Endothelial cell of hepatic sinusoid (primary cell): ENCODE data around the gene FOXF1.

Experiments
- in situ Hi-C: cut with HindIII; loops from 2 replicates; pipeline ENCODE4 v1.10.0; 2017; ENCODE audit warnings: low sequenced_read_pairs

Gene FOXF1

DNA sequence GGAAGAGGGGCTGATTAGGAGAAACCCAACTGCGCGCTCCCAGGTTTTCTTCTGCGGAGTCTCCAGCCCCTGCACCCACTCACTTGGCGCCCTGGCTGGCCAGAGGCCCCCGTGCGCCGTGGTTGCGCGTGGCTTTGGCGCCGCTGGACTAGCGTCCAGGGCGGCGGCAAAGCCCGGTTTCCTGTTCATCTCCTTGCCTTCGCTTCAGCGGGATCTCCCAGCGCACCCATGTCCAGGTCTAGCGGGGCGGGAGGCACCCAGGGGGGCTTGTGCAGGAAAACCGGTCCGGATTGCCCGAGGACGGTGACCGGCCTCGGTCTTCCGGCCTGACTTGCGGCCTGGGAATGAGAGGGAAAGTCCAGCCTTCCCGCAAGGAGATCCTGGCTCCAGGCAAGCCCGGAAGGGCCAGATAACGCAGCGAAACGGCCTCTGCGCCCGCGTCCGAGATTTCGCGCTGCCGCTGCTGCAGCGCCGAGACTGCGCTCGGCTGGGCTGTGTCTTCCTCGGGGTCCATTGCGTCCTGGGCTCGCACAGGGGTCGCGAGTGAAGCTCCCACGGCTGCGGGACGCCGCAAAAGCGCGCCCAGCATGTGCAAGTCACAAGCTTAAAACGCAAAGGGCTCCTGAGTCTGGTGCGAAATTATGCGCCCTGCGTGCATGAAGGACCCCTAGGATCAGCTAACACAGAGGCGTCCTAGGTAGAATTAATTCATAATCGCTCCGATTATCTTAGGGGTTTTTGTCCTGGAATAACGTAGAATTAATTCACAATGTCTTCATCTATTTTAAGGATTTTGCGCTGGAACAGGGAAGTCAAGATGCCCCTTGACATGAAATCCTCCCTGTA lies 5.7 kb downstream of the FOXF1 start:
- in situ Hi-C loops: loop anchor here (5.0 kb wide), 3 partner anchors 124 to 444 kb away; no protein-coding TSS in a partner anchor

DNA sequence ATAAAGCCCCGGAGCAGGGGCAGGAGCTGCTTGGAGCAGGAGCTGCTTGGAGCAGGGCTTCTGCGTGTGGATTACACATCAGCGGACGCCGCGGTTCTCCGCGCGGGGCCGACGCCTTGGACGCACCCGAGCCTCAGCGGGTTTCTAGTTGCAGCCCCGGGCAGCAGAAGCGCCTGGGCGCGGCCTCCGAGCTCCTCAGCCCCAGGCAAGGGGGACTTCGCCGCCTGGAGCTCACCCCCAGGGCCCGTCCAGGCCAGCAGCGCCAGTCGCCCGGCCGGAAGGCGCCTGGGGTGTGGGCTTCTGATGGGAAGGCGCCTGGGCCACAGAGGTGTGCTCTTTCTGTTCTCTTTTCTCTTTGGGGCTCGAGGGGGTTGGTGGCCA lies 6.3 kb downstream of the FOXF1 start:
- in situ Hi-C loops: loop anchor here (5.0 kb wide), 3 partner anchors 124 to 444 kb away; no protein-coding TSS in a partner anchor

DNA sequence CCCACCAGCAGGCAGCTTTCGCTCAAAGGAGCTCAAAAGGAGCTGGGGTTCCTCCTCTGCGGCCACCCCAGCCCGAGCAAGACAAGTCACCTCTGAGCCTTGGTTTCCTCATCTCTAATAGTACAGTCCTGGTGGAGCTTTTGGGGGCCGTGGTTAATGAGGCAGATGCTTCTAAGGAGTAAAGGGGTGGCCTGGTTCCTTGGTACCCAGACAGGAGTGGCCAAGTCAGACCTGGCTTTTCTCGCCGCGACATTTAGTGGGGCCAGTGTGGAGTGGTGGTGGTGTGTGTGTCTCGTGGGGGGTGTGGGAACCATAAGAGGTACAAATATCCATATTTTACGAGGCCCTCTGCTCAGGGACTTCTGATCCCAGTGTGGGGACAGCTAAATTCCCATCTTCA lies 6.7 kb downstream of the FOXF1 start:
- in situ Hi-C loops: loop anchor here (5.0 kb wide), 3 partner anchors 125 to 445 kb away; no protein-coding TSS in a partner anchor

DNA sequence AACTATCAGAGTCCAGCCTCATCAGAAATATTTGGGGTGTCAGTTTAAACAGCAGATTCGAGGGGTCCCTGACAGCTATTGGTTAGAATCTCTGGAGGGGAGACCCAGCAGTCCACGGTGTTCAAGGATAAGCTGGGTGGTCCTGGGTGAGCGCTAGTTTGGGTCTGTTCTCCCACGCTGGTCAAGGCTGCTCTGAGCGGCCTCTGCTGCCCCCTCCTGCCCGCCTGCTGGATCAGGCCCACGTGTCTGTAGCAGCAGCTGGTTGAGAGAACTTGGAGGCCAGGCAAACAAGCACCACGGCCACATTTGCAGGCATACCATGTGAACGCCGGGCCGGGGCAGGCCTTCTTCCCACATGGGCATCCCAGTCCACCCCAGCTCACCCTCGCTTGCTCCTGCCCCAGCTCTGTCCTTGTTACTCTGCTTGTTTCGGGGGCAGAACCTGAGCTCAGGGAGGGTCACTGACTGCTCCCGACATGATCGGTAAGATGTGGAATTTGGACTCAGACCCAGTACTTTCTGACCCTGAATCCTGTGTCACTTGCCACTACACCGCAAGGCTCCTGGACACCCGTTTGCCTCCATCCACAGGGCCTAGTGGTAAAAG lies 7.4 kb downstream of the FOXF1 start:
- in situ Hi-C loops: loop anchor here (5.0 kb wide), 3 partner anchors 125 to 445 kb away; no protein-coding TSS in a partner anchor

DNA sequence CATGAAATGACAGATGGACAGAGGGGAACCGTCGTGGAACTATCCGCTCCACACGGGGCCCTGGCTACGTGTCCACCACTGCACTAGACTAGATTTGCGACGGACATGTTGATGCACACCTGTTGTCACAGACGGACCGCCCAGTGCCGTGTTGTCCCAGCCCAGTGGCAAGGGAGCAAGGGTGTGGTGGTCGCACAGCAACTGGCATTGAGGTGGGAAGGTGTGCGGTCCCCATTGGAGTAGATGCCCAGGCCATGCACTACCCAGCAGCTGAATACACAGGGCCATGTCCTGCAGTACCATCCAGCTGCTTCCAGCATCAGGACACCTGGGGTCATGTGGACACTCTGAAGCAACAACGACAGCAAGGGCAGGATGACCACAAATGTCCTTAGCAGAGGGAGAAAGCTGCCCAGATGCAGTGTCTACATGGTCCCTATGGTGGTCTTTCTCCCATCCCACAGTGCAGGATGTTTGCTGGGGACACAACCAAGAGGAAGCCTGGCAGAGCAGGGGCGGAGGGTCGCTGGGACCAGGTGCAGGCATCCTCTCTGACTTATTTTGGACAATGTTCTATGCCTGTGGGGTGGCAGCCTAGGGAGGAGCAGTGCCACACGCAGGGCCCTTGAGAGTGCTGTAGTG lies 8.8 kb downstream of the FOXF1 start:
- in situ Hi-C loops: loop anchor here (5.0 kb wide), 3 partner anchors 127 to 447 kb away; no protein-coding TSS in a partner anchor

DNA sequence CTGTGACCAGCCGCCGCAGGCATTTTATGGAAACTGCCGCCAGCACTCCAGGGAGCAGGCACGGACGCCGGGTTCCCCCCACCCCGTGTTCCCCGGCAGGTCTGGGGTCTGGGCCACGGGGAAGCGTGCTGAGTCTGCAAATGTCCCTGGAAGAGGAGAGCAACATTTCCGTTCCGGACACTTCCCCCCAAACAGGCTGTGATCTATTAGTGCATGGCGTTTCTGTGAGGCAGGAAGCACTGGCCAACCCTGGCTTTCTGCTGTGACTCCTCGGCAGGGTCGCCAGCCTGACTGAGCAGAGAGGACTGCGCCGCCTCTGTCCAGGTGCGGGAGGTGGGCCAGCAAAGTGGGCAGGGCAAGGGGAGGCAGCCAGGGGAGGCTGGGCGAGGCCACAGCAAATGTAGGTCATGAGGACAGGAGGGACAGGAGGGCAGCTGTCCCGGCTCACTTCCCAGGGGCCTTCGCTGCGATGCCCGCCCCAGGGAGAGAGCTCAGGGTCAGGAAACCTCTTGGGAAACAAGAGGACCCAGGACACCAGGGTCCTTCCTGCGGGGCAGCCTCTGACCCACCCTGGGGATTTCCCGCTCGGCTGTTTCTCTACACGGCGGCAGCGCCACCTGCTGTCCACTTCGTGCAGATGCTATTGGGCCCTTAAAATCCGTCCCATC lies 9.5 kb downstream of the FOXF1 start:
- in situ Hi-C loops: loop anchor here (5.0 kb wide), 3 partner anchors 127 to 447 kb away; no protein-coding TSS in a partner anchor

DNA sequence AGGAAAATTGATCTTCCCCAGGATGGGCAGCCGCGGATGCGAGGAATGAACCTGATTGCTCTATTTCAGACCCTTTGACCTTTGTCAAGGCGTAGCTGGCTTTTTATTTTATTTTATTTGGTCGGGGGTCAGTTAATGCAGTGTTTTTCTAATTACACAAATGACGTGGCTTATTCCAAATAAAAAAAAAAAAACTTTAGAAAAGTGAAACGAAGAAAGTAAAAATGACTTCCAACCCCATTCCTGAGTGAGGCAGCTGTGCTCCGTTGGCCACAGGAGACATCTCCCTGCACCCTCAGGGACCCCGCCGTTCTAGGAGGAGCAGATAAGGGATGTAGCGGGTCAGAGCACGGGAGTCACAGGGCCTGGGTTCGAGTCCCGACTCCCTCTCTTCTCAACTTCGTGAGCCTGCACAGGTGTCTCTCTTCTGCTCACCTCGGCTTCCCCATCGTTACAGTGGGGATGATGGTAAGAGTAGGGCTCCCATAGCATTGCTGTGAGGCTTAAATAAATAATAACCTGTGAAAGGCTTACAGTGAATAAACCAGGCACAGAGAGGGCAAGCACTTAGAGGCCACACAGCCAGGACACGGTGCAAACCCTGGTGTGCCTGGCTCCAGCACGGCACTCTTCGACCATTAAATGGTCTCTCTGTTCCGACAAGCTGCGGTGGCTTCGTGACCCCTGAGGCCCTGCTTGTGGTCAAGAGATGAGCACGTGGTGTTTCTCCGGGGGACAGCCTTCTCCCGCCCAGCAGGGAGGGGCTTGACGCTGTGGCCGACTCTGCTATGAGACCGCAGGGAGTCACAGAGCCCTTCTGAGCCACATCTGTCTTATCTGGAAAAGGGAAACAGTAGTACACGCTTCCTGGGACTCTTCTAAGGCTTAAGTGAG lies 10.2 kb downstream of the FOXF1 start:
- in situ Hi-C loops: no loop called here

DNA sequence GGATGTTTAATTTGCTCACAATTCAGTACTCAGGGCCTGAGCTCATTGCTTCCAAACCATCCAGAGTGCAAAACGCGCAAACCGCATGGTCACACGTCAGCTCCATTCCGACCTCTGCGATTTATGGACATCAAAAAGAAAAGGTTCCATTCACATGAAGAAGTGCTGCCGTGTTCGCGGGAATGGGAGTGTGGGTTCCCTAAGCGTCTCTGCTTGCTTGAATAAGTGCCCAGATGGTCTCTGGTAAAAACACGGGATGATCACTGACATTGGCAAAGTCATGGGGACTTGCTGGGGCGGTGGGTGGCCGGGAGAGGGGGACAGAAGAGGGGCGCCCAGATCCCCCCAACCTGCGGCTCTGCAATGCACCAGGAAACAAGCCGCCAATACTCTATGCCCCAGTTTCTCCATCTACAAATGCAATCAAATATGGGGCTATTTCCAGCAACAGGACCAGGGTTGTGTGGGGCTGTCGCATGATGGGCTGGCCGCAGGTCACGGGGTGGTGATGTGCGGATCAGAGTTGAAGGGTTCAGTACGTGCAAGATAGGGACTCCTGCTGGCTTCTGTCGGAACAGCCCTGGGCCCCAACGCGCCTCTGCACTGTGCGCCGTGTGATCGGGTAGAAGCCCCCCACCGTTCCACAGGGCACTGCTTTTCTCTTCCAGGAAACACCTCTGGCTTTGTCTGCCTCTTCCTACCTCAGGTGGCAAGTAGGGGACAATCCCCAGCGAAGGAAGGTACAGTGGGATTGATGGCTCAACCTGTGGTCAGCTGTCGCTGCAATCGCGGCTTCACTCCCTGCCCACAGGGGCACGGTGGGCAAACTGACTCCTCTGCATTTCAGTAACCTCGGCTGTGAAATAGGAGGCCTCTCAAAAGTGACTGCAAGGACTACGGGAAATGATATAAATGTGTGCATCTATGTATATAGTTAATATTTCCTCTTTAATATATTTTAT lies 11.2 kb downstream of the FOXF1 start:
- in situ Hi-C loops: no loop called here

DNA sequence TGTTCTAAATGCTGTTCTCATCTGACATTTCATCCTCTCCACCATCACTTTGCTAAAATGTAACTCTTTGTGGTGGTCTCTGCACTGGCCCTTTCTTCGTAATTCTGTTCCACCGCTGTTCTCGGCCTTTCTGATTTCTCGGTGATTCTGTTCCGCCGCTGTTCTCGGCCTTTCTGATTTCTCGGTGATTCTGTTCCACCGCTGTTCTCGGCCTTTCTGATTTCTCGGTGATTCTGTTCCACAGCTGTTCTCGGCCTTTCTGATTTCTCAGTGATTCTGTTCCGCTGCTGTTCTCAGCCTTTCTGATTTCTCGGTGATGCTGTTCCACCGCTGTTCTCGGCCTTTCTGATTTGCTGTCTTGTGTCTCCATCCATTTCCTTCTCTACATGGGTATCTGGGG lies 12.3 kb downstream of the FOXF1 start:
- in situ Hi-C loops: no loop called here

DNA sequence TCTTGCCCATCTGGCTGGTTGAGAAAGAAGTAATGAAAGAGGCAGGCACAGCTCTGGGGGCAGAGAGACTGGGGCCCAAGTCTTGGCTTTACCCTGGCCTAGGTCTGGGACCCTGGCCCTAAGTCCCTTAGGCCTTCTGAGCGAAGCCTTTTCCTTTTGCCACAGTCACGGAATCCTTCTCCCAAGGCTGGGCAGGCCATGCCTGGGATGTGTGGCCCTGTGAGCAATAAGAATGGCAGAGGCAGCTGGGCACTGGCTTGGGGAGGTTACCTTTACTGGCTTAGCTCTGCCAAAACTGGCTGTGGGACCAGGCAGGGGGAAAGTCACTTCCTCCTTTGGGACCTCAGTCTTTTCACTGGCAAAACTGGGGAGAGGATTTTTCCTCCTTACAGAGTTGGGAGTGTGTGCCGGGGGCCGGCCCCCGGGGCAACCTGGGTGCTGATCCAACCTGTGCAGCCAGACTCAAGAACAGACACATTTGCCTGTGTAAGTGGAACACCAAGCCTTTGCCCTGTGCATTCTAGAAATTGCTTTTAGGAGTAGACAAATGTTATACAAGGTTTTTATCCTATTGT lies 12.9 kb downstream of the FOXF1 start:
- in situ Hi-C loops: no loop called here

DNA sequence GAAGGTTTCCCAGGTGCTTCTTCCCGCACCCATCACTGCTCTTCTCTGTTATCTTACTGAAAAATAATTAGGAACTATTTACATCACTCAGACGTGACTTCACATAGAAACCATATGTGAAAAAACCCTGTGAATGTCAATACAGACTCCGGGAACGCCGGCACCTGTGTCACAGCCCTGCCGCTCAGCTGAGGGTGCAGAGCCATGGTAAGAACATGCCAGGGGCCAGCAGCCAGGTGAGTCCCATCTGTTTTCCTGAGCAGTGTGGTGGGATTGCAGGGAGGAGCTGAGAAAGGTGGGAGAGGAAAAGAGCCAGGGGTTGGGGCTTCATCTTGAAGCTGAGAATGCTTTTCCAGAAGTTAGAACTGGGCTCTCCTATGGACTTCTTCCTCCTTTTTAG lies 13.7 kb downstream of the FOXF1 start:
- in situ Hi-C loops: no loop called here

DNA sequence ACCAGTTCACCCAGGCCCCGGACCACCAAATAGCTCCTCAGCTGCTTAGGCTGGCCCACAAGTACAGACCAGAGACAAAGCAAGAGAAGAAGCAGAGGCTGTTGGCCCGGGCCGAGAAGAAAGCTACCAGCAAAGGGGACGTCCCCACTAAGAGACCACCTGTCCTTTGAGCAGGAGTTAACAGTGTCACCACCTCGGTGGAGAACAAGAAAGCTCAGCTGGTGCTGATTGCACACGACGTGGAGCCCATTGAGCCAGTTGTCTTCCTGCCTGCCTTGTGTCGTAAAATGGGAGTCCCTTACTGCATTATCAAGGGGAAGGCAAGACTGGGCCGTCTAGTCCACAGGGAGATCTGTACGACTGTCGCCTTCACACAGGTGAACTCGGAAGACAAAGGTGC lies 15.4 kb downstream of the FOXF1 start:
- in situ Hi-C loops: no loop called here

DNA sequence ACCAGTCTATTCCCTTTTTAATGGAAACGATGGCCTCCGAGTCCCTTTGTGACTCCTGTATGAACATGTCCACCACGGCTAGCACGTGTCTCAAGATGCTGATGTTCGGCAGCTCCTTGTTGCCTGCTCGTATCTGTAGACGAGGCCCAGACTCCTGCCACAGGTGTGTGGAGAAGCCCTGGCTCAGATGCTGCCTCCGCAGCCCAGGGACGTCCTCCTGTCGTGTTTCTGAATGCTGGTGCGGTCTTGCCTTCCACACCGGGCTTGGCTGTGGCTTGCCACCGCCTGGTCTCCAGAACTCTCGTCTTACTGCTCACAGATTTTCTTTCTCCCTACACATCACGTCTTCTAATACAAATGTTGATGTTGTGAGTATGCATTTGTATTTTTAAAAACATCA lies 17.0 kb downstream of the FOXF1 start:
- in situ Hi-C loops: no loop called here

DNA sequence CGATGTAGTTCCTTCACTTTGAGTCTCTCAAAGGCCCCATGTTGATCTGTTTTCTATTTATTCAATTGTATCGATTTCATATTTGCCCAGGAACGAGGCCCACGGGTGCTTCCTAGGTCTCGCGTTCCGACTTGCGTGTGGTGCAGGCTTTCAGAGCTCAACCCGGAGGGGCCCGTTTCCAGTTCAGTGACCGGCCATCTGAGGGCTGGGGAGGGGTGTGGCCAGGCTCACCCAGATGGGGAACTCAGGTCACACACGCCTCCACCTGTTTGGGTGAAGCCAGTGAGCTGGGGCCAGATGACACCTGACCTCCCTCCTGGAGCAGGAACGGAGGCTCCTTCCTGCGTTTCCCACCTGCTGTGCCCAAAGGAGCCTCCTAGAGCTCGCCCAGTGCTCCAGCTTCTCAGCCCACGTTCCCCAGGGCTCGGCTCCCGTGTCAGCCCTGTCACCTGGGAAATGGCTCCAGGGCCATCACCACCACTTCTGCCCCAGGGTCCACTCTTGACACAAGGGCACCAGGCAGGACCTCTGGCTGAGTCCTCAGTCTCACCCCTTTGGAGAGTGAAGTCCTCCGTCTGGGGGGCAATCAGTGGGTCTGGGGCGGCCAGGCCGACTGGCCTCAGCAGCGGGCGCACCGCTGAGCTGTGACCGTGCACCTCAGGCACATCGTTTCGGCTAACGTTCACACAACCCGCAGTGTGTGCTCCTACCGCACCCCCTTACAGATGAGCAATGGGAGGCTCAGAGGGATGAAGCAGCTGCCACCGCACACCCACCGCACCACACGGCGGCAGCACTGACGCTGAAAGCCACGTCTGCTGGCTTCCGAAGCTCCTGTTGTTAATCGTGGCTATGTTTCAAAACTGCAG lies 18.0 kb downstream of the FOXF1 start:
- in situ Hi-C loops: no loop called here

DNA sequence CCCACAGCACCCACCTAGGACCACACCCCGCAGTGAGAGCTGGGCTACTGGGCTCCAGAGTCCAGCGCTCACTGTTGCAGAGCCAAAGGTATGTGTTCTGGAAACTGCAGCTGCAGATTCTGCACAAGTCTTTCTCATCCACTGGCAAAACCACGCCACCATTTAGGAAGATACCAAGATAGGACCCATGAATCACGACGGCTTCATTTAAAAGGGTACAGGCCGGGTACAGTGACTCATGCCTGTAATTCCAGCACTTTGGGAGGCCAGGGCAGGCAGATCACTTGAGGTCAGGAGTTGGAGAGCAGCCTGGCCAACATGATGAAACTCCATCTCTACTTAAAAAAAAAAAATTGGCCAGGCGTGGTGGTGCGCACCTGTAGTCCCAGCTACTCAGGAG lies 18.8 kb downstream of the FOXF1 start:
- in situ Hi-C loops: no loop called here

DNA sequence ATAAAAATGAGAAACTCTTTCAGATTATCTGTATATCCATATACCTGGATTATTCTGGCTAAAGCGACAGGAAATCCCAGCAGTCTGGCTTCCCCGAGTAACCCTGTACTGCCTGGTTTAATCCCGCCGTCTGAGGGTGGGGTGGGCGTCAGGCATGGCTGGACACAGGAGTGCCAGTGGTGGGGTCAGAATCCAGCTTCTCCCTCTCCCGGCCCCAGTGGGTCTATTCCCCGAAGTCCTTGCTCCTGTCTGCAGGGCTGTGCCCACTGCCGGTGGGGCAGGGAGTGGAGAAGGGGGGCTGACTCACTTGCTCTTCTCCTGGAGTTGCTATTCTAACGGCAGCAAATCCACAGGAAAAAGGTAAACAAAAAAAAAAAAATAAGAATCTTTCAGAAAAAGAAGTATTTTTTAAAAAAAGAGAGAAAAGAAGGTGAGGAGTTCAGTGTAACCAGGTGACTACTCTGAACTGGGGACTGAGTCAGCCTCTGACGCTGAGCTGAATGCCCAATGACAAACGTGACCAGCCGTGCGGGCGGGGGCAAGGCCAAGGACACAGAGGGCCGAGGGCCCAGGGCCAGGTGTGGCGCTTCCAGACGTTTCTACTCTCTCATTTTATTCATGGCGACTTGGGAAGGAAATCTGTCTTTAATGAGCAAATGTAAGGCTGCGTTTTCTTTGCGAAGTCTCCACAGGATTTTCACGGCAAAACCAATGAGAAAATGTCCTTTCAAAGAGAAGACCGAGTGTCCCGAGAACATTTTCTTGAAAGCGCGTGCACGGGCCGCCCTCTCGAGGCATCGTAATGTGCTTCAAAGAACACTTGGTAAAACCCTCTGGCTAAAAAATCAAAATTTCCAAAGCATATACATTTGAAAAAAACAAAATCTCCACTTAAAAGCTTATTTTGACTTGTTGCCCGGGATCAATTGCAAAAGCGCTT lies 20.2 kb downstream of the FOXF1 start:
- in situ Hi-C loops: loop anchor here (5.0 kb wide), 1 partner anchor 53 kb away; no protein-coding TSS in a partner anchor

DNA sequence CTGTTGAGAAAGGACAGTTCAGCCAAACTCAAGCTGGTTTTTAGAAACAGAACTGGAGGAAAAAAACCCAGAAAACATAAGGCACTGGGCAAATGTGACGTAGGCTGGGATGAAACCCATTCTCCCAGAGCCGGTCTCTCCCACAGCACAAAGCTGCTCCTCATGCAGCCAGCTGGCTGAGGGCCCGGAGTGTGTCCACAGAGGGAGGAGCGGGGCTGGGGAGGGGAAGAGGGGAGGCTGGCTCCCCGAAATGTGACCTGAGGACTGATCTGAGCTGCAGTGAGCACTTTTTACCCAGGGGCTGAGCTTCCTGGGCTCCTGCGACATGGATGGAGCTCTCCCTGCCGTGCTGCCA lies 20.8 kb downstream of the FOXF1 start:
- in situ Hi-C loops: loop anchor here (5.0 kb wide), 1 partner anchor 54 kb away; no protein-coding TSS in a partner anchor
